GM19025 (cell line): Measurements from ENCODE around the gene DCTN5.
"Not testable (repeated sequence)": the region's sequence is repeated elsewhere in the genome, so short reads cannot be mapped to it uniquely, and the experiment has no call there.

ENCODE experiments used
- ATAC-seq: cut with Tn5 transposase; IDR thresholded peaks from one replicate; pipeline ENCODE4 v1.9.1; 2021; ENCODE audit warnings: mild to moderate bottlenecking, low read depth, moderate library complexity; ENCODE audit not compliant: unreplicated experiment

DCTN5 gene

GRCh38 chr16:23691483-23692189, 50.4 kb downstream of the DCTN5 start:
- no peak for ATAC-seq

DNA sequence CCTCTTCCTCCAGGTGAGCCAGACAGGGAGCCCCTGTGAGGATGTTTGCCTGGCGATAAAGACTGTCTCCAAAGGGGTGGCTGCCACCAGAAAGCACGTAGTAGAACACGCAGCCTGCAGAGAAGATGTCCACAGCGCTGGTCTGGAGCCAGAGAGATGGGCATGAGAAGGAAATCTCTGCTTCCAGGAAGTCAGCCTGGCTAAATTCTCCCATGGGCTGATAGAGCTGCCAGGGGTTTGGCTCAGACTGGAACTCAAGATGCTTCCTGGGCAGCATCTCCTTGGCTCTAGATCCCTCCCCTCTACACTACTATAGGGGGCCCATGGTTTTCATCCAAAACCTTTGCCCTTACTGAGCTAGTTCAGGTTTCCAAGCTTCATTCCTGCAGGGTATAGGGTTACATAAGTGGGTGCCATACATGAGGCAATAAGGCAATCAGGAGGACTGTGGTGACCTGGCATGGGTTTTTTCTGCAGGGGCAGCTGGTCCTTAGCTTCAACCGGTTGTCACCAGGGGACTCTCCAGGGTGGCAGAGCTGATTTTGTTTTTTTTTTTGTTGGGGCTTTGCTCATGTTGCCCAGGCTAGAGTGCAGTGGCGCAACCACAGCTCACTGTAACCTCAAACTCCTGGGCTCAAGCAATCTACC, 51.0 kb downstream of the DCTN5 start:
- no peak for ATAC-seq

DNA sequence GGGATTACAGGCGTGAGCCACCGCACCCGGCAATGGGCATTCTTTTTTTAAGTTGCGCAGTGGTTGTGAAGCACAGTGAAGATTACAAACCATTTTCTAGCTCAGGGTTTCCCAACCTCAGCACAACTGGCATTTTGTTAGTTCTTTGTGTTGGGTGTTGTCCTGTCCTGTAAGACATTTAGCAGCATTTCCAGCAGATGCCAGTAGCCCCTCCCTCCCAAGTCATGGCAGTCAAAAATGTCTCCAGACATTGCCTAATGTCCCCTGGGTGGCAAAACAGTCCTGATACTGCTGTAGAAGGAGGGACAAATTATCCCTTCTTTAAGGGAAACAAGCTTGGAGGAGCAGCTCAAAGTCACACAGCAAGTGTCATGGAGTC, 53.0 kb downstream of the DCTN5 start:
- no peak for ATAC-seq

- ATAC-seq = no peak
Measured at GRCh38 chr16:23694644-23695373, 53.5 kb downstream of the DCTN5 start.

- no peak for ATAC-seq
Measured at GRCh38 chr16:23695756-23696155, 54.5 kb downstream of the DCTN5 start.

GRCh38 chr16:23699100-23699499, 57.8 kb downstream of the DCTN5 start:
- no peak for ATAC-seq

DNA sequence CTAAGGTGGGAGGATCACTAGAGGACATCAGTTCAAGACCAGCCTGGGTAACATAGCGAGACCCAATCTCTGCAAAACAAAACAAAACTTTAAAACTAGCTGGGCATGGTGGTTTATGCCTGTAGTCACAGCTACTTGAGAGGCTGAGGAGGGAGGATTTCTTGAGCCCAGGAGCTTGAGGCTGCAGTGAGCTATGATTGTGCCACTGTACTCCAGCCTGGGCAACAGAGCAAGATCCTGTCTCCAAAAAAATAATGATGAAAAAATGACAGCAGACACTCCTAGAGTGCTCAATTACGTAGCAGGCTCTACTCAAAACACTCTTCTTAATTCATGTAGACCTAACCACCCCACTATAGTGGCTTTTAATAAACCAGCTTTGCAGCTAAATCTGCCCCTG, 58.8 kb downstream of the DCTN5 start:
- no peak for ATAC-seq

- ATAC-seq = no peak
Measured at GRCh38 chr16:23700509-23700908, 59.2 kb downstream of the DCTN5 start.

- ATAC-seq = no peak
Measured at GRCh38 chr16:23701045-23701444, 59.8 kb downstream of the DCTN5 start.

GRCh38 chr16:23702951-23703350, 61.7 kb downstream of the DCTN5 start:
- no peak for ATAC-seq

- no peak for ATAC-seq
Measured at GRCh38 chr16:23704772-23705516, 63.7 kb downstream of the DCTN5 start.

DNA sequence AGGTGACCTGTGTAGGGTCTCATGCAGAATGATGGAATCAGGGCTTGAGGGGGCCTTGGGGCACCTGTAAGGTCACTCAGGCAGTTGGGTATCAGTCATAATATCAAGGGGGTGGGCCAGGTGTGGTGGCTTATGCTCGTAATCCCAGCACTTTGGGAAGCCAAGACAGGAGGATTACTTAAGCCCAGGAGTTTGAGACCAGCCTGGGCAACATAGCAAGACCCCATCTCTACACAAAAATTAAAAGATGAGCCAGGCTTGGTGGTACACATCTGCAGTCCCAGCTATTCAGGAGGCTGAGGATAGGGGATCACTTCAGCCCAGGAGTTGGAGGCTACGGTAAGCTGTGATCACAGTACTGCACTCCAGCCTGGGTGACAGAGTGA, 64.2 kb downstream of the DCTN5 start:
- ATAC-seq = no peak

DNA sequence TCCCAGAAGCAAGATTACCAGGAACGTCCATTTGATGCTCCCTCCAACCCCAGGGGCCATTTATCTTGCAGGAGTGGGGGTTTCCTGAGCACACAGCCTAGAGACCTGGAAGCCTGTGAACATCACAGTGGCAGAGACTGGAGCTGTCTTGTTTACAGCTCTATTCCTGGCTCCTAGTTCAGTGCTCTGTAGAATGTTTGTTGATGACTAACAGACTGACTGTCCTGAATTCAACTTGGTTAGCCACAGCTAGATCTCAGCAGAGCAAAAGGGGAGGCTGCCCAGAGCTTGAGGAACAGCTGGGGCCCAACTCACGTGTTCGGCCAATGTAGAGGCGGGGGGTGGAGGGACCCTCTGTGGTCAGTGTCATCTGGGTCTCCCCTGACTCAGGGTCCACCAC, 65.2 kb downstream of the DCTN5 start:
- no peak for ATAC-seq

DNA sequence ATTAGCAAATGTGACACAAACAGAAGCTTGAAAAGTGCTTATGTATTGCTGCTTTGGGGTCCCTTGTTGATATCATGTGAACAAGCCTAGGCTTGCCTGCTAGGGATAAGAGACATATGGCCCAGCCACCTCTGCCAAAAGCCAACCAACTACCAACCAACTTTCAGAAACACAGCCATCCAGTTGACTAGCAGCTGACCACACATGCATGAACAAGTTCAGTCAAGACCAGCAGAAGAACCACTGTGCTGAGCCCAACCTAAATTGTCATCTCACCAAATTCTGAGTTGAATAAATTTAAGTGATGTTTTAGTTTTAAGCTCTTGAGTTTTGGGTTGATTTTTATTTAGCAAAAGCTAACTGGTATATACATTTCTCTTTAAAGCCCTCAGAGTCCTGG, 68.3 kb downstream of the DCTN5 start:
- no peak for ATAC-seq

GRCh38 chr16:23710008-23710407, 68.7 kb downstream of the DCTN5 start:
- no peak for ATAC-seq

DNA sequence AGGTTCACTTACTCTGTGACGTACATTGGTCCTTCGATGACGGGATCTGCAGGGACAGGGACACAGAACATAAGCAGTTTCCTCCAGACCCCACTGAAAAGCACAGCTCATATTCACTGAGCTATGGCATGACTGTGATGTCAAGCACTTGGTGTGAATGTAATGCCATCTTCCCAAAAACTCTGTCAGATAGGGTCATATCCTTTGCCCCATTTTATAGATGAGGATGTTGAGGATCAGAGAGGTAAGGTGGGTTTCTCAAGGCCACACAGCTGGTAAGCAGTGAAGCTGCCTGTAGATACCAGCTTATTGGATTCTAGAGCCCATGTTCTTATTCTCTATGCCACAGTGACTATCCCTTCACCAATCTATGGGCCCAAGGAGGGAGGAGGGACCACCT, 69.2 kb downstream of the DCTN5 start:
- no peak for ATAC-seq

- ATAC-seq = no peak
Measured at GRCh38 chr16:23711785-23712184, 70.5 kb downstream of the DCTN5 start.

DNA sequence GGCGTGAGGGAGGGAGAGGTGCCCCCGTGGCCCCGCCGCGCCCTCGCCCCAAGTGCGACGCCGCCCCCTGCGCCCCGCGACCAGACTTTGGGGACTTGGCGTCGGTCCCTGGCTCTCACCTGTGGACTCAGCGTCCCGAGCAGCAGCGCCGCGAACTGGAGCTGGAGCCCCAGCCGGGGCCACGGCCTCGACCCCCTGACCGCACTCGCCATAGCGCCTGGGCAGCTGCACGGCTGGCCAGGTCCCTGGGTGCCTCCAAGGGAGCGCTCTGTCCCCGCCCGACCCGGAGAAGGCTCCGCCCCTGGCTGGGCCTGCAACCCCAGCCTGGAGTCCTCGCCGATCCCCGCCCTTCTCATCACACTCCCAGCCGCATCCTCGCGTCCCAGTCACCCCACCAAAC, 71.7 kb downstream of the DCTN5 start, which contains the start of gene ERN2:
TSS of gene ERN2 (minus strand) at position 247 of the 400 bp plus-strand sequence. CDS start at position 212, 35 bp downstream.
- no peak for ATAC-seq

DNA sequence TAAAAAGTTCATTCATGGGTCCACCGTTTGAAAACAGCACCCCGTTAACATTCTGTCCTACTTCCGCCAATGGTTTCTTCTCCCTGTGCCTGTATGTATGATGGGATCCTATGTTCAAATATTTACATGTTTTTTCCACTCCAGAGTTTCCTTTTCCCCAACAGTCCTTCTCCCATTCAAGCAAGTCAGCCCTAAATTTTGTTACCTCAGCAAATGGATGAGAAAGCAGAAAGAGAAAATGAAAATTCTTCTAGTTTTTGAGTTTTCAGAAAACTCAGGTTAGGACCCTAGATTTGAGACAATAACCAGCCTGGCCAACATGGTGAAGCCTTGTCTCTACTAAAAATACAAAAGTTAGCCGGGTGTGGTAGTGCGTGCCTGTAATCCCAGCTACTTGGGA, 75.2 kb downstream of the DCTN5 start:
- no peak for ATAC-seq

GRCh38 chr16:23722613-23723240, 81.5 kb downstream of the DCTN5 start:
- not testable (repeated sequence) for ATAC-seq
